CD4-positive, alpha-beta T cell treated with Interleukin-21 for 1 hour (primary cell): ENCODE results near the gene WNT2.
"Not testable (repeated sequence)": the region's sequence is repeated elsewhere in the genome, so short reads cannot be mapped to it uniquely, and the experiment has no call there.

Source experiments
- DNase-seq: peaks from one replicate; pipeline ENCODE4 v3.0.0-alpha.2; 2020

Gene WNT2

GRCh38 chr7:117259615-117260014 is 63.2 kb downstream of the WNT2 start:
- DNase-seq: no peak

GRCh38 chr7:117251687-117252086 is 71.2 kb downstream of the WNT2 start:
- no peak for DNase-seq

GRCh38 chr7:117250801-117251200 is 72.1 kb downstream of the WNT2 start:
- DNase-seq: no peak

- no peak for DNase-seq
Observed at GRCh38 chr7:117250245-117250644, 72.6 kb downstream of the WNT2 start.

- DNase-seq: no peak
Observed at GRCh38 chr7:117249696-117250095, 73.2 kb downstream of the WNT2 start.

GRCh38 chr7:117248829-117249228 is 74.0 kb downstream of the WNT2 start:
- DNase-seq: no peak

- no peak for DNase-seq
Observed at GRCh38 chr7:117247809-117248208, 75.0 kb downstream of the WNT2 start.

- not testable (repeated sequence) for DNase-seq
Observed at GRCh38 chr7:117245703-117246102, 77.2 kb downstream of the WNT2 start.

- DNase-seq: no peak
Observed at GRCh38 chr7:117243390-117243789, 79.5 kb downstream of the WNT2 start.

- DNase-seq: no peak
Observed at GRCh38 chr7:117241088-117241487, 81.8 kb downstream of the WNT2 start.

- DNase-seq: no peak
Observed at GRCh38 chr7:117238937-117239336, 83.9 kb downstream of the WNT2 start.

- DNase-seq: no peak
Observed at GRCh38 chr7:117238472-117238871, 84.4 kb downstream of the WNT2 start.

- DNase-seq: no peak
Observed at GRCh38 chr7:117237646-117238045, 85.2 kb downstream of the WNT2 start.

GRCh38 chr7:117231047-117231359 is 91.9 kb downstream of the WNT2 start:
- no peak for DNase-seq

- DNase-seq: no peak
Observed at GRCh38 chr7:117230276-117231046, 92.4 kb downstream of the WNT2 start.

- DNase-seq: no peak
Observed at GRCh38 chr7:117229350-117229749, 93.5 kb downstream of the WNT2 start.

- no peak for DNase-seq
Observed at GRCh38 chr7:117227091-117227490, 95.8 kb downstream of the WNT2 start.

GRCh38 chr7:117225536-117225935 is 97.3 kb downstream of the WNT2 start:
- no peak for DNase-seq
